SK-N-SH (cell line): Measurements from ENCODE around the gene MCF2L. TPM values are rescaled to one million over a fixed set of nuclear protein-coding genes. Genes with fewer than 3 reads are reported as not detected.

Source experiments
- CTCF ChIA-PET: fragments of 300-600, 350-600 bp; formaldehyde crosslinking; extraction: SDS; loops from one replicate; lab custom pipeline; 2021; lab: Yijun Ruan, JAX
- POLR2A ChIA-PET: fragments of 350-600 bp; sonication (Branson Sonifier 250); formaldehyde crosslinking; extraction: SDS; loops from one replicate; lab custom pipeline; 2020; ENCODE audit warnings: antibody characterized with exemption, inconsistent platforms; lab: Yijun Ruan, JAX
- DNase-seq: peaks from one replicate; pipeline ENCODE4 v3.0.0; 2012
- H2AFZ ChIP-seq: fragments of 200-600 bp; sonication (generic); 2 replicates; pipeline ENCODE4 v1.8.1; 2016; ENCODE audit warnings: antibody characterized with exemption, mild to moderate bottlenecking, low read depth
- H3F3A ChIP-seq: fragments of 200-600 bp; sonication (generic); replicated peaks from 2 replicates; pipeline ENCODE3; 2016; ENCODE audit warnings: antibody characterized with exemption, mild to moderate bottlenecking; ENCODE audit not compliant: insufficient read depth
- H3K27ac ChIP-seq, 2 experiments: fragments of 200-500 bp in 1 of 2; fragments of 200-600 bp in 1 of 2; sonication (Bioruptor generic) in 1 of 2; sonication (generic), shearing (Covaris generic) in 1 of 2; 2 replicates each; pipeline versions ENCODE4 v1.5.1 to v1.6.1; 2014 to 2016; ENCODE audit warnings: low read depth in 2 of 2, inconsistent platforms in 1 of 2, low read length in 1 of 2, mild to moderate bottlenecking in 1 of 2, mixed read lengths in 1 of 2
- H3K27me3 ChIP-seq: fragments of 200-600 bp; sonication (generic), shearing (Covaris generic); 2 replicates; pipeline ENCODE4 v1.6.1; 2016; ENCODE audit warnings: mixed run types; ENCODE audit not compliant: insufficient read depth
- H3K36me3 ChIP-seq, 2 experiments: fragments of 200-500 bp in 1 of 2; fragments of 200-600 bp in 1 of 2; sonication (Bioruptor generic) in 1 of 2; sonication (generic) in 1 of 2; replicated peaks in 1 of 2; 2 replicates each; pipeline versions ENCODE3 to v1.5.1; 2014 to 2016; ENCODE audit warnings: low read length in 1 of 2, mild to moderate bottlenecking in 1 of 2; ENCODE audit not compliant: insufficient read depth in 2 of 2, control insufficient read depth in 1 of 2
- H3K4me1 ChIP-seq, 2 experiments: fragments of 200-500 bp in 1 of 2; fragments of 200-600 bp in 1 of 2; sonication (Bioruptor generic) in 1 of 2; sonication (generic), shearing (Covaris generic) in 1 of 2; 2 replicates each; pipeline versions ENCODE4 v1.5.1 to v1.6.1; 2014 to 2016; ENCODE audit warnings: low read depth in 1 of 2, low read length in 1 of 2, mixed run types in 1 of 2; ENCODE audit not compliant: insufficient read depth in 2 of 2, control insufficient read depth in 1 of 2
- H3K4me2 ChIP-seq: fragments of 200-600 bp; sonication (generic), shearing (Covaris generic); 2 replicates; pipeline ENCODE4 v1.6.1; 2017; ENCODE audit warnings: mixed run types
- H3K4me3 ChIP-seq, 2 experiments: fragments of 200-500 bp in 1 of 2; fragments of 200-600 bp in 1 of 2; sonication (Bioruptor generic) in 1 of 2; sonication (generic), shearing (Covaris generic) in 1 of 2; 2 replicates each; pipeline versions ENCODE4 v1.5.1 to v1.8.1; 2014 to 2016; ENCODE audit warnings: low read depth in 2 of 2, inconsistent platforms in 1 of 2, low read length in 1 of 2, mild to moderate bottlenecking in 1 of 2, mixed read lengths in 1 of 2, moderate library complexity in 1 of 2
- H3K79me2 ChIP-seq: fragments of 200-600 bp; sonication (generic); 2 replicates; pipeline ENCODE4 v1.8.1; 2017; ENCODE audit warnings: mild to moderate bottlenecking; ENCODE audit not compliant: insufficient read depth
- H3K9ac ChIP-seq: fragments of 200-600 bp; sonication (generic); 2 replicates; pipeline ENCODE4 v1.6.1; 2017; ENCODE audit warnings: mixed run types
- H3K9me2 ChIP-seq: fragments of 200-600 bp; sonication (generic); 2 replicates; pipeline ENCODE4 v1.6.1; 2017; ENCODE audit warnings: mixed run types
- H3K9me3 ChIP-seq: fragments of 200-600 bp; sonication (generic); 2 replicates; pipeline ENCODE4 v1.6.1; 2017; ENCODE audit warnings: mixed run types, mild to moderate bottlenecking, moderate library complexity
- H4K20me1 ChIP-seq: fragments of 200-600 bp; sonication (generic); 2 replicates; pipeline ENCODE4 v1.6.1; 2017; ENCODE audit warnings: mild to moderate bottlenecking, mixed run types; ENCODE audit not compliant: insufficient read depth
- CHD2 ChIP-seq: fragments of 150-350 bp; IDR thresholded peaks from 2 replicates; pipeline ENCODE4 v1.6.1; 2018; ENCODE audit warnings: low read length; ENCODE audit not compliant: partially characterized antibody
- CTCF ChIP-seq: fragments of 200-600 bp; sonication (generic); IDR thresholded peaks from 2 replicates; pipeline ENCODE4 v1.6.1; 2017; ENCODE audit warnings: antibody characterized with exemption, mild to moderate bottlenecking, moderate library complexity
- EP300 ChIP-seq, 2 experiments: IDR thresholded peaks; 2 replicates each; pipeline versions ENCODE4 v1.4.0 to v1.6.1; 2012; ENCODE audit warnings: borderline replicate concordance in 1 of 2, low read depth in 1 of 2, low read length in 1 of 2
- EZH2phosphoT487 ChIP-seq: fragments of 200-600 bp; sonication (generic); IDR thresholded peaks from 2 replicates; pipeline ENCODE4 v1.6.1; 2017; ENCODE audit warnings: low read depth, mixed run types, mild to moderate bottlenecking, antibody characterized with exemption, moderate library complexity, borderline replicate concordance
- FOXM1 ChIP-seq: IDR thresholded peaks from 2 replicates; pipeline ENCODE4 v1.4.0; 2012; ENCODE audit warnings: low read depth, mild to moderate bottlenecking
- IRF3 ChIP-seq: fragments of 150-350 bp; IDR thresholded peaks from 2 replicates; pipeline ENCODE4 v1.6.1; 2016; ENCODE audit warnings: mild to moderate bottlenecking, low read depth, low read length
- MEF2A ChIP-seq: IDR thresholded peaks from 2 replicates; pipeline ENCODE4 v1.4.0; 2012; ENCODE audit warnings: low read depth, borderline replicate concordance
- MXI1 ChIP-seq: IDR thresholded peaks from 2 replicates; pipeline ENCODE4 v1.6.1; 2012; ENCODE audit warnings: mild to moderate bottlenecking, low read depth, low read length, improper control_type of control experiment
- NRF1 ChIP-seq: IDR thresholded peaks from 2 replicates; pipeline ENCODE4 v1.6.1; 2012; ENCODE audit warnings: low read depth, mild to moderate bottlenecking, low read length
- POLR2AphosphoS5 ChIP-seq: IDR thresholded peaks from 2 replicates; pipeline ENCODE4 v1.6.1; 2012; ENCODE audit warnings: low read depth, low read length
- RAD21 ChIP-seq: IDR thresholded peaks from 2 replicates; pipeline ENCODE4 v1.6.1; 2012; ENCODE audit warnings: mild to moderate bottlenecking, low read length
- REST ChIP-seq: IDR thresholded peaks from 2 replicates; pipeline ENCODE4 v1.6.1; 2012; ENCODE audit warnings: mild to moderate bottlenecking, low read depth, low read length, moderate library complexity
- RXRA ChIP-seq: IDR thresholded peaks from 2 replicates; pipeline ENCODE4 v1.4.0; 2012; ENCODE audit warnings: low read depth, mild to moderate bottlenecking, borderline replicate concordance
- SMC3 ChIP-seq: IDR thresholded peaks from 2 replicates; pipeline ENCODE4 v1.6.1; 2012; ENCODE audit warnings: low read depth, low read length, improper control_type of control experiment
- TAF1 ChIP-seq: IDR thresholded peaks from 2 replicates; pipeline ENCODE4 v1.6.1; 2012; ENCODE audit warnings: low read depth, mild to moderate bottlenecking, low read length, moderate library complexity, borderline replicate concordance
- TCF12 ChIP-seq: IDR thresholded peaks from 2 replicates; pipeline ENCODE4 v1.4.0; 2012
- USF2 ChIP-seq: fragments of 150-350 bp; IDR thresholded peaks from 2 replicates; pipeline ENCODE4 v1.6.1; 2017; ENCODE audit warnings: antibody characterized with exemption, low read length, low read depth, borderline replicate concordance
- ZBTB33 ChIP-seq: IDR thresholded peaks from 2 replicates; pipeline ENCODE4 v1.4.0; 2012; ENCODE audit warnings: low read depth, borderline replicate concordance
- WGBS: methylation state at CpG from one replicate; pipeline ENCODE4 v1.1.6; 2017; ENCODE audit warnings: low lambda C conversion rate; 5-methylcytosine and 5-hydroxymethylcytosine counted together
- polyA plus RNA-seq, 3 experiments: library from polyadenylated mRNA; depleted of rRNA; stranded (reverse); fragments of >200 nt; gene quantifications; 2 replicates each; pipeline ENCODE4 v1.2.3, GENCODE V29; 2012

The MCF2L gene
- polyA plus RNA-seq, 1 of the 3 experiments (the other 2 are of a cell fraction): 0.56 TPM

GRCh38 chr13:113000575-113000974, 31.6 kb downstream of the MCF2L start (continued):
- no peak for TF ChIP-seq CHD2
- TF ChIP-seq POLR2AphosphoS5: no peak
- TF ChIP-seq MEF2A: no peak

GRCh38 chr13:113001241-113002140, 32.5 kb downstream of the MCF2L start:
- Histone ChIP-seq H3K79me2 (no peaks in the 10 kb centered on the region), H3K4me2 (peak overlapping the region; percentile 75), H3K9ac (no peak overlapping the region), H3K9me3 (no peaks in the 10 kb centered on the region), H3K36me3 (no peaks in the 10 kb centered on the region), H3K4me3 (peak overlapping the region; percentile 46 to 52), H4K20me1 (no peaks in the 10 kb centered on the region), H3K27me3 (peaks cover 4% of the 10 kb centered on the region; the same call in 1 of the 2 replicates), H3K27ac (peak overlapping the region in 1 of 2 experiments; percentile 91; a peak in 2 of 4 replicates), H2AFZ (peak overlapping the region; percentile 51; the same call in 1 of the 2 replicates), H3F3A (no peaks in the 10 kb centered on the region), H3K4me1 (peaks cover 0 to 47% of the 10 kb centered on the region in 2 experiments; a peak in 2 of 4 replicates), H3K9me2 (no peaks in the 10 kb centered on the region)
- ChIA-PET POLR2A (interaction anchor here (0.7 to 4.2 kb wide), 9 partner anchors 11 to 208 kb away, joined by 3 to 34 read pairs (median 5); partner anchors contain the start of genes CUL4A, MCF2L and PCID2), CTCF (interaction anchor here (0.6 to 3.7 kb wide), 23 partner anchors 9 to 252 kb away, joined by 3 to 70 read pairs (median 5); partner anchors contain the start of gene MCF2L)
- WGBS: 0% methylated on average over 3 of the region's 51 CpGs
- peak; percentile 95 for DNase-seq
- no peak for TF ChIP-seq EZH2phosphoT487
- peak; percentile 82 for TF ChIP-seq MXI1
- no peak for TF ChIP-seq RXRA
- TF ChIP-seq FOXM1: no peak
- TF ChIP-seq REST: no peak
- TF ChIP-seq RAD21: no peak; the same call in 1 of the 2 replicates
- TF ChIP-seq SMC3: peak; percentile 10; the same call in 1 of the 2 replicates
- no peak for TF ChIP-seq ZBTB33
- TF ChIP-seq CTCF: no peak
- TF ChIP-seq IRF3: no peak
- no peak for TF ChIP-seq MEF2A
- peak in 1 of 2 experiments; percentile 43; a peak in 1 of 4 replicates for TF ChIP-seq EP300 (IDR thresholded peaks at IDR 0.05; ENCODE audit: borderline replicate concordance in 1 of 2, low read depth in 1 of 2, low read length in 1 of 2)
- no peak for TF ChIP-seq NRF1
- TF ChIP-seq USF2: no peak
- no peak for TF ChIP-seq TAF1
- no peak for TF ChIP-seq TCF12
